HG03196 (cell line): ENCODE measurements around the gene WASF2.

ENCODE experiments used
- ATAC-seq: cut with Tn5 transposase; IDR thresholded peaks from one replicate; pipeline ENCODE4 v1.9.1; 2021; ENCODE audit not compliant: unreplicated experiment

The WASF2 gene

GRCh38 chr1:27381969-27382762 lies 107.8 kb downstream of the WASF2 start:
- ATAC-seq = no peak

DNA sequence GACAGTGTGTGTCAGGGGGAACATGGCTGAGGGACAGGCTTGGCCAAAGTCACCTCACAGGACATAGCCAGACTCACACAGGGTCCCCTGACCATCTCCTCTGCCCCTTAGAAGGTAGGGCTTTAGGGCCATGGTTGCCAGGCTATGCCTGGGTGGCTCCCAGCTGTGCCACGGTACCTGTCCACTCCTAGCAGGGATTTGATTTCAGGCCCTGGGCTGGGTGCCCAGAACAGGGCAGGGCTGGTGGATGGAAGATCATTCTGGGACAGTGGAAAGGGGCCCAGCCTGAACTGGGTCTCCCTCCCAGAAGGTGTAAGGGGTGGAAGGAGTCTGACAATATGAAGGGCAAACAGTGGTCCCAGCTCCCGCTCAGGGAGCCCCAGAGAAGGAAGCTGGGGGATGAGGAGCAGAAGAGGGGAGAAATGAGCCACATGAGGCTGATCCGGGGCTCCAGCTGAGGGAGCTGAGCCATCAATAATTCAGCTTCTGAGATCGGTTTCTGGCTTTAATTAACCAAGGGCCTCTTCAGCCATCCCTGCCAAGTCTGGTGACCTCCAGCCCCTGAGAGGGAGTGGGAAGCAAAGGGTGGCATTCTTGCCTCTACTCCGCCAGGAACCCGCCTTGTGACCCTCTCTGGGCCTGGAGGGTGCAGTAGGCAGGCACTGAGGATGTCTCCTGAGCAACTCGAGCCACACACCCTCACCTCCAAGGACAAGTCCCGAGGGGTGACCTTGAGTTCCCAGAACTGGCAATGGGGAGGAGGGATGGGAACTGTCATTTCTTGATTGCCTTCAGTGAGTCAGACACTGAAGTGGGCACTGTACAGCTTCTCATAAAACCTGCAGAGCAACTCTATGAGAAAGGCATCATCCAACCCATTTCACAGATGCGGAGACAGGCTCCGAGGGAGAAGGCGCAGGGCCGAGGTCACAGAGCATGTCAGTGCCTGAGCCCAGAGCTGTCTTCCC lies 108.9 kb downstream of the WASF2 start:
- ATAC-seq = no peak

DNA sequence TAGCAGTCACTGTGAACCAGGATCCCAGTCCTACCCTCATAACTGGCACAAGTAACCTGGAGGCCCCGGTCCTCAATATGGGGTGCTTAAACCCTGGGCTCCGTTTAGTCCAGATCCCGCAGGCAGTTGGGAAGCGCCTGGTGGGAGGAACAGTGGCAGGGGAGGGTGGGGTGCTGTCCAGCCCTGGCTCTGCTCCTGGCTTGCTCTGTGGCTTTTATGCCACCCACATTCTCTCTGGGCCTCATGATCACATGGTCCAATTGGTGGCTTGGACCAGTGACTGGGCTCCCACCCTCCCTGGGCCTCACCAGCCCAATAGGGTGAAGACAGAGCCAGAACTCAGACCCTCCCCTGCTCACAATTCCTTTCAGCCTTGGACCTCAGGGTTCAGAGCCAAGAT lies 109.7 kb downstream of the WASF2 start:
- no peak for ATAC-seq

GRCh38 chr1:27379564-27380122 lies 110.3 kb downstream of the WASF2 start:
- no peak for ATAC-seq

DNA sequence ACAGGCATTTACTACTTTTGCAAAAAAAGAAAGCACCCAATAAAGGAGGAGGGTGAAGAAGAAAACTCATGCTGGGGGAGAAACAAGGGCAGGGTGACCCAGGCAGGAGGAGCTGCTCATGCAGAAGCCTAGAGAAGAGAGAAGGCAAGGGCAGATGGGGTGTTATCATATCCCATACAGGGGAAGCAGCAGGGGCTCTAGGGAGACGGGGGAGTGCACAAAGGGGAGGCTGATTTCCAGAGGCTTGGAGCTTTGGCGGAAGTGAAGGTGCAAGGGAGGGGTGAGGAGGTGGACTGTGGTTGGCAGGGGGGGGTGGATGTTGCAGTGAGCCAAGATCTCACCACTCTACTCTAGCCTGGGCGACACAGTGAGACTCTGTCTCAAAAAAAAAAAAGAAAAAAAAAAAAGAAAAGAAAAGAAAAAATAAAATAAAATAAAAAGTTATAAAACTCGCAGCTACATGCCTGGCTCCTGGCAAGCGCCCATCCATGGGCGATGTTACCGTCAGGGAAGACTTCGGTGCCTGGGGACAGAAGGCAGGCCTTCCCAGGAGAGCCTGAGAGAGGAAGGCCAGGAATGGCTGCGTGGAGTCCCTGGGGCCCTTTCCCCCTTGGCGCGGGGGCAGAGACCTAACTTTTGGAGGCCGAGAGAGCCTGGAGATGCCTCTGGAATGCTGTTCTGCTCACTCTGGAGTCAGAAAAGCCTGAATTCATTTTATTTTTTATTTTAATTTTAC lies 112.0 kb downstream of the WASF2 start:
- ATAC-seq = no peak

DNA sequence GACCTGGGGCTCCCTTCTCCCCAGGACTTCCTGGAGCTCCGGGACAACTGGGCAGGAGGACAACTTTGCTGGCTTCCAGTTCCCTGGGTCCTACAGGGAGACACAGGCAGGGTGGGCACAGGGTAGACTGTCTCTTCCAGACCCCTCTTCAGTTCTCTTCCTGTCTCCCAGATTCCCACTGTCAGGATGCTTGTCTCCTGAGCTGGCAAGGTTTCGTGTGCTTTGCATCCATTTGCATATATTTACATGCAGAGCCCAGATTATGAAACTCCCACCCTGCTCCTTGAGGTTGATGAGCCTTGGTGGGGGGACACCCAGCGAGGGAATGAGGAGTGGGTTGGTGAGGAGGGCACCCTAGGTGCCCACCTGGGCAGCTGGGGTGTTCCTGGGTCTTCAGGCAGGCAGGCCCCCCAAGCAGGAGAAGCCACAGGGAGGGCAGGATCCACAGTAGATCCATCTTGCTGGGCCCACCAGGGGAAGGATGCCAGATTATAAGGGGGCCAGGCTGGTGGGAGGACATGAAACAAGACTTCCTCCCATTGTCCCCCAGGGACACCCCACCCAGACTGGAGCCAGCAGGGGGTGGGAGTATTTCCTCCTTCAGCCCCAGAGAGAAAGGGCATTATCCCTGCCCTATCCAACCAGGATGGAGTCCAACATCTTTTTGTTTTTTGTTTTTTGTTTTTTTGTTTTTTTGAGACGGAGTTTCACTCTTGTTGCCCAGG lies 115.4 kb downstream of the WASF2 start, which contains the start of gene FCN3:
Gene FCN3, minus strand, starts transcription at position 463 of the 725 bp plus-strand sequence. Its CDS starts 6 bp downstream, at position 457.
- ATAC-seq = no peak

DNA sequence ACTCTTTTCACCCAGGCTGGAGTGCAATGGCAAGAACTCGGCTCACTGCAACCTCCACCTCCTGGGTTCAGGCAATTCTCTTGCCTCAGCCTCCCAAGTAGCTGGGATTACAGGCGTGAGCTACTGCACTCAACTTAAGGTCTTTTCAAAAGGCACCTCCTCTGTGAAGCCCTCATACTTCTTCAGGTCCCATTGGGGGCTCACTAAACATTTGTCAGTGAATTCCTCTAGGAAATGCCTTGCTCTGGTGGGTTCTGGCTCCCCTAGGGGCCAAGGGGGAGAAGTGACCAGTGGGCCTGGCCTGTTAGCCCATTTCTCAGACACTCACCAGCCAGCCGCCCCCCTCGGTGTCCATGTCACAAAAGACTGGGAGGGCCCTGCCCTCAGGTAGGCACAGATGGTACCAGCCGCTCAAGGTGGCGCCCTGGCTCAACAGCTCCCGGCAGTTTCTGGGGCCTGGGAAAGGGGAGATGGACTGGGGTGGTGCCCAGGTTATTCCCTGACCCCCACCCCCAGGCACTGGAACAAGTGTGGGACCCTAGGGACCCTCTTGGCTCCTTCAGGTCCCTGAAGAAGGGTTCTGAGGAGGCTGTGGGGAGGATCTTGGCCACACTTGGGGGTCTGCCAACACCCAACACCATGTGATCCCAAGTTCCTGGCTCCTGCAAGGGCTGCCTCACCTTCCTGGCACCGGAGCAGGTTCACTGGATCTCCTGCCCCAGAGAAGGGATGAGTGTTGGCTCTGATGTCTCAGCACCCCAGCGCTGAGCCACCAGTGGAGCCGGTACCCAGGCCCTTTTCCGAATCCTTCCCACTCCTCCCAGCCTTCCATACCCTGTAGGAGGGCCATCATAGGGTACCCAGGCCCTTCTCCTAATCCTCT lies 116.9 kb downstream of the WASF2 start:
- ATAC-seq = no peak

DNA sequence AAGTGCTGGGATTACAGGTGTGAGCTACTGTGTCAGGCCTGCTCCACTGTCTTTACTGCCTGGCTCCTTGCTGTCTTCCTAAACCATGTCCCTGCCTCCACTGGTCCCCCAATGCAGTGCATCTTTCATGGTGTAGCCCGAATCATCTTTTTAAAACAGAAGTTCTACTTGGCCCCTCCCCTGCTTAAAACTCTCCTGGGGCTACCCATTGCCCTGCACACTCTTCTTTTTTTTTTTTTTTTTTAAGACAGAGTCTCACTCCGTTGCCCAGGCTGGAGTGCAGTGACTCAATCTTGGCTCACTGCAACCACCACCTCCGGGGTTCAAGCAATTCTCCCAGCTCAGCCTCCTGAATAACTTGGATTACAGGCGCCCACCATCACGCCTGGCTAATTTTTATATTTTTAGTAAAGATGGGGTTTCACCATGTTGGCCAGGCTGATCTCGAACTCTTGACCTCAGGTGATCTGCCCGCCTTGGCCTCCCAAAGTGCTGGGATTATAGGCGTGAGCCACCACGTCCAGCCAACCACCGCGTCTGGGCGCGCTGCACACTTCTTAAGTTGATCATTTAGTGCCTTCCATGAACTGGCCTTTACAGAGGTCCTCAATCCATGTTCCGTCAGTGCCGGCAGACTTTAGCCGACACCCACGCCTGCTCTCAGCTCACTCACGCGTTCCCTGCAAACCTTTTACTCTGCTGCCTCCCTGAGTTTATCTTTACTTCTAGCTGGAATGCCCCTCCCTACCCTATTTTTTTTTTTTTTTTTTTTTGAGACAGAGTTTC lies 117.8 kb downstream of the WASF2 start:
- no peak for ATAC-seq

DNA sequence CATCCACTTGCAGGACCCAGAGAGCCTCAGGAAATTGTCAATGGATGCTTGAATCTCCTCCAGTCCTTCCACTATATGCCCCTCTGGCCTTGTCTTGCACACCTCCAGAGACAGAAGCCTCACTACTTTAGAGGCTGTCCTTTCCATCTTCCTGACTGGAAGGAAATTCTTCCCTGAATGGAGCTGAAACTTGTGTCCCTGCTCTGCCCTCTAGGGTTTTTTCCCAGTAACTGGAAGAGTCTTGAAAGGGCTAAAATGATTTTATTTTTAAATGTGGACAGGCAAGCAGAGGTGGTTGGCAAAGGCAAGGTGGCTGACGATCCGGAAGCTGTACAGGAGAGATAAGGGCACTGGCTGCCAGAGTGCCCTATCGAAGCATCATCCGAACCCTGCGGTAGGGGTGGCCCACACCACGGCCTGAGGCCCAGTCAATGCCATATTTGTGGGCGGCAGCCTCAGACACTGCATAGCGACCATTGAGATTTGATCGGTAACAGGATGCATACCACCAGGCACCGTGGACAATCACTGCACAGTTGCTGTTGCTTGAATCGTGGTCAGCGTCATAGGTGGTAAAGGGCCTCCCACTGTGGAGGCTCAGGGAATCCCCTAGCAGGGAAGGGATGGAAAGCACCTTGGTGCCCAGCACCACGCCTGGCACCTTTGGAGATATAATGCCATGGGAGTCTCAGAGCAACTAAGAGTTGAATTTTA lies 120.9 kb downstream of the WASF2 start:
- ATAC-seq = no peak

DNA sequence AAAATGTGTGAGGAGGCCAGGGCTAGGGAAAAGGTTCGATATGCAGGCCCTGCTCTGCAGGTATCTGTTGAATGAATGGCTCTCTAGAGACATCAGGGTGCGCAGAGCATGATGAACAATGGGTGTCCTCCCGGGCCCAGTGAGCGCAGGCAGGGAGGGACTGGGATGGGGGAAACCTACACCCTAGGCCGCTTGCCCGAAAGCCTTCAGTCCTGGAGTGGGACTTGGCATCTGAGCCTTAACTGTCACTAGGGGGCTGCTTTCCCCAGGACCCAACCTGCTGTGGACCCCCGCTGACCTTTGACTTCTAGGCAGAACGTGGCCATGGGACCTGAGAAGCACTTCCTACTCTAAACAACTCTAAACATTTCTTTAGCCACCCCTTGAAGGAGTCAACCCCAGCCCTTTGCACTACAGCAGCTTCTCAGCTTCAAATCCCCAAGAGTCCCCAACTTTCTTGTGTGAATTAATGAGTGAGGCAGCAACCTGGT lies 122.8 kb downstream of the WASF2 start:
- no peak for ATAC-seq

- ATAC-seq = no peak
Measured at GRCh38 chr1:27366411-27367159, 123.4 kb downstream of the WASF2 start, which contains the start of gene MAP3K6. MAP3K6 (minus strand) TSS chr1:27366961; CDS start chr1:27366597, 364 bp downstream.

- no peak for ATAC-seq
Measured at GRCh38 chr1:27366113-27366410, 123.9 kb downstream of the WASF2 start.

GRCh38 chr1:27365372-27366112 lies 124.4 kb downstream of the WASF2 start:
- ATAC-seq = no peak

DNA sequence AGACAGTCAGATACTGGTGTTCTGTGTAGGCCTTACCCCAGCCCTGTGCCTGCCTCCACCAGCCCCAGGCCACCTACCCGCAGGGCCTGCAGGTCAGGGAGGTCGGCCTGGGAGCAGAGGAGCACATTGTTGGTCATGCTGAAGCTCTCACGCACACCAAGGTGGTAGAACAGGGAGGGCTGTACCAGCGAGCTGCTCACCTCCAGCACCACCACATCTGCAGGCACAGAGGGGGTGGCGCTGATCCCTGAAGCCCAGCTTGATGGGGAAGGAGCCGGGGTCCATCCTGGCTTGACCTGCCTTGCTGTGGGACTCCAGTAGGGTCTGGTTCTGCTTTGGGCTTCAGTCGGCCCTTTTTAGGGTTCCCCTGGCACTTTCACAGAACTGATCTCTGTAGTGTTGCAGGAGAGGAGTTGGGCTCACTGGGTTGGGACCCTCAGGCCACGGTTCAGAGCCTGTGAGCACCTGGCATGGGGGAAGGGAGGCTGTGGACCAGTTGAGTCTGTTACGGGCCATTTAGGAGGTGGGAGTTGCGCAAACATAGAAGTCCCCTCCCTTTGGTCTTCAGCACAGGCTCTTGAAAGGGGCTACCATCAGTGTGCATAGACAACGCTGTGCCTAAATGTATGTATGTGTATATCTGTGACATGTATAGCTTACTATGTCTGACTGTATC lies 125.1 kb downstream of the WASF2 start:
- no peak for ATAC-seq

DNA sequence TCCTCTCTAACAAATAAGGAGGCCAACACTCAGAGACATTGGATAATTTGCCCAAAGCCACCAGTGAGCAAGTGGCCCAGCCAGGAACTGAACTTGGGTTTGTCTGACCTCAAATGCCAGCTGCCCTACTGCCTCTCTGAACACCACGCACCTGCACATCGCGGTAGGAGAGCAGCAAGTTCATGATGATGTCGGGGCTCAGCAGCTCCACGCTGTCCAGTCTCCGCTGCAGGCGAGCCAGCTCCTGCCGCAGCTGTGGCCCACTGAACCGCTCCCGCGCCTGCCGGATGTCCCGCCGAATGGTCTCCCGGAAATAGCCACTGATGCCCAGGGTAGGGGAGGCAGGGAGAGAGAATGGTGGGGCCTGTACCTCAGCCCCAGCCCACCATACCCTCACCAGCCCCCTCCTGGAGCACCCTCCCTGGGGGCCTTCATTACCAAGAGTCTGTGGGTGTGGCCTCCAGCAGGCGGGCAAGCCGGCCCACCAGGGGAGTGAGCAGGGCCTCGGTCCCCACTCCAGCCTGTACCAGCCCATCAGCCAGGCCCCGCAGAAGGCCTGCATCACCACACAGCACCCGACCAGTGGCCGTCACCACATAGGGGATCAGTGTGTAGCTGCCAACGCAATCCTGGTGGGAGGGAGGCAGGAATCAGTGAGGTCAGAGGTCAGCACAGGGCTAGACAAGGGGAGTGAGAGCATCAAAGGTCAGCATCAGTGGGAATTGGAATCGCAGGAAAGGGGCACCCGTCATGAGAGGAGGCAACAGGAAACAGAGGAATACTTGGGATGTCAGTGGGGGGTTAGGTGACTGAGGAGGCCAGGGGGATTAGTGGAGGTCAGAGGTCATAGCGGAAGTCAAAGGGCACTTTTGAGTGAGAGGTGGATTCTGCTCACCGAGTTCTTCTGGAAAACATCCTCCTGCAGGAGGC lies 125.9 kb downstream of the WASF2 start:
- no peak for ATAC-seq
